ENCODE results near the gene TSR1. TPM values are rescaled to one million over a fixed set of nuclear protein-coding genes. Genes with fewer than 3 reads are reported as not detected.

The TSR1 gene
- total RNA-seq = 29.8 and 31.5 TPM in 2 replicates
- 21.1 TPM for total RNA-seq (2013)
- 10.2 and 12.5 TPM in 2 replicates for polyA plus RNA-seq
- polyA minus RNA-seq = 21.4 and 22.0 TPM in 2 replicates

- H3K9me3 Mint-ChIP-seq (ENCODE audit: insufficient read depth) = no peaks in the 10 kb centered on the region
- ATAC-seq (ENCODE audit: low read depth) (peak; percentile 81), DNase-seq (peak; percentile 90)
- H3K4me2 ChIP-seq (replicated peaks; ENCODE audit: low read depth, low read length, poor library complexity, severe bottlenecking) = peak within 1 kb of the TSS; percentile 98
- ChIA-PET CTCF (interaction anchor here (0.9 to 3.7 kb wide), 8 partner anchors 16 to 91 kb away, joined by 3 to 21 read pairs (median 4); no protein-coding TSS in a partner anchor), POLR2A (interaction anchor here (0.5 to 1.6 kb wide), 6 partner anchors 16 to 500 kb away, joined by 3 to 14 read pairs (median 3); no protein-coding TSS in a partner anchor)
- no peaks in the 10 kb centered on the region for H3K27me3 ChIP-seq (replicated peaks in 1 of 4; ENCODE audit: control extremely low read depth in 1 of 4, control insufficient read depth in 3 of 4, insufficient read depth in 4 of 4, low read length in 3 of 4)
- 0% methylated on average over 48 of the region's 48 CpGs for WGBS (ENCODE audit: insufficient coverage)
- peak within 1 kb of the TSS in 1 of 2 donors; percentile 64 for H3K27ac ChIP-seq (ENCODE audit: low read length in 2 of 2)
- H3K9ac ChIP-seq (ENCODE audit: low read length) = peak within 1 kb of the TSS; percentile 69
- peaks cover 9 to 25% of the 10 kb centered on the region in 2 donors for H3K4me1 ChIP-seq (ENCODE audit: control insufficient read depth in 2 of 2, insufficient read depth in 2 of 2, low read length in 2 of 2)
- H3K4me3 Mint-ChIP-seq = peak within 1 kb of the TSS; percentile 100
- peaks cover 0 to 36% of the 10 kb centered on the region in 2 experiments for H3K36me3 ChIP-seq (replicated peaks in 1 of 2; ENCODE audit: control extremely low read depth in 1 of 2, control insufficient read depth in 1 of 2, extremely low read depth in 1 of 2, insufficient read depth in 2 of 2, low read length in 1 of 2)
- no peaks in the 10 kb centered on the region for H3K27me3 Mint-ChIP-seq
- H3K4me1 Mint-ChIP-seq = peaks cover 24% of the 10 kb centered on the region
- H4K20me1 ChIP-seq (ENCODE audit: control insufficient read depth, insufficient read depth, low read length, poor library complexity, severe bottlenecking) = no peaks in the 10 kb centered on the region
- H3K9me3 ChIP-seq (ENCODE audit: control extremely low read depth in 1 of 3, control insufficient read depth in 2 of 3, insufficient read depth in 1 of 3, low read length in 2 of 3) = no peaks in the 10 kb centered on the region
- H3K27ac Mint-ChIP-seq = peak within 1 kb of the TSS; percentile 95
- intact Hi-C loops (cut with micrococcal nuclease) = loop anchor here (1.0 to 5.0 kb wide), 5 partner anchors 33 to 376 kb away; partner anchors contain the start of genes CLUH, SMG6 and SRR
- peak within 1 kb of the TSS; percentile 77 for H2AFZ ChIP-seq (ENCODE audit: insufficient read depth, low read depth, low read length, poor library complexity, severe bottlenecking)
- peaks cover 34% of the 10 kb centered on the region for H3K79me2 ChIP-seq (ENCODE audit: control insufficient read depth, insufficient read depth, low read length)
- TF ChIP-seq CTCF (IDR thresholded peaks at IDR 0.05) (no peak), EZH2 (IDR thresholded peaks at IDR 0.05; ENCODE audit: borderline replicate concordance, insufficient read depth, low read depth, low read length, poor library complexity, severe bottlenecking) (no peak)
- peak within 1 kb of the TSS; percentile 77 to 87 (median 82) for H3K4me3 ChIP-seq (ENCODE audit: control extremely low read depth in 1 of 5, extremely low read depth in 1 of 5, insufficient read depth in 1 of 5, low read depth in 2 of 5, low read length in 4 of 5)
These were observed at the start of gene TSR1 for GRCh38 chr17:2336215-2336851. TSR1 (minus strand) TSS chr17:2336457; CDS start chr17:2336427, 30 bp downstream.

Measured in B cell (primary cell).